ENCODE measurements around the gene LYPD6.

LYPD6 gene

GRCh38 chr2:149394864-149395263 is 64.5 kb downstream of the LYPD6 start:
- Histone ChIP-seq H2AFZ (ENCODE audit: low read depth, low read length) (no peak overlapping the region), H3K9ac (ENCODE audit: low read depth, low read length) (no peak overlapping the region), H3K4me2 (ENCODE audit: insufficient read depth, low read length) (no peak overlapping the region), H3K4me1 (ENCODE audit: insufficient read depth, low read length) (no peaks in the 10 kb centered on the region), H3K27ac (ENCODE audit: low read length) (no peak overlapping the region), H3K36me3 (ENCODE audit: insufficient read depth, low read length) (no peaks in the 10 kb centered on the region), H3K4me3 (ENCODE audit: low read depth in 1 of 2, low read length in 2 of 2) (no peak overlapping the region), H4K20me1 (ENCODE audit: insufficient read depth, low read length) (no peaks in the 10 kb centered on the region), H3K79me2 (ENCODE audit: insufficient read depth, low read length) (no peaks in the 10 kb centered on the region), H3K27me3 (ENCODE audit: insufficient read depth, low read length, poor library complexity) (no peaks in the 10 kb centered on the region), H3K9me3 (ENCODE audit: insufficient read depth, low read length, severe bottlenecking) (no peaks in the 10 kb centered on the region)
- no peak for DNase-seq
- ATAC-seq (ENCODE audit: insufficient read depth, low read depth) = no peak
- TF ChIP-seq EZH2 (IDR thresholded peaks at IDR 0.05; ENCODE audit: borderline replicate concordance, low read depth, low read length, severe bottlenecking) (no peak), CTCF (IDR thresholded peaks at IDR 0.05; ENCODE audit: borderline replicate concordance, extremely low read depth, low read length, poor library complexity, severe bottlenecking) (no peak)

- no peak for ATAC-seq (ENCODE audit: insufficient read depth, low read depth)
- Histone ChIP-seq H3K4me2 (ENCODE audit: insufficient read depth, low read length) (no peak overlapping the region), H3K79me2 (ENCODE audit: insufficient read depth, low read length) (no peaks in the 10 kb centered on the region), H3K36me3 (ENCODE audit: insufficient read depth, low read length) (no peaks in the 10 kb centered on the region), H3K9me3 (ENCODE audit: insufficient read depth, low read length, severe bottlenecking) (no peaks in the 10 kb centered on the region), H3K27ac (ENCODE audit: low read length) (no peak overlapping the region), H3K9ac (ENCODE audit: low read depth, low read length) (no peak overlapping the region), H3K4me1 (ENCODE audit: insufficient read depth, low read length) (no peaks in the 10 kb centered on the region), H3K27me3 (ENCODE audit: insufficient read depth, low read length, poor library complexity) (no peaks in the 10 kb centered on the region), H3K4me3 (ENCODE audit: low read depth in 1 of 2, low read length in 2 of 2) (no peak overlapping the region), H2AFZ (ENCODE audit: low read depth, low read length) (no peak overlapping the region), H4K20me1 (ENCODE audit: insufficient read depth, low read length) (no peaks in the 10 kb centered on the region)
- no peak for DNase-seq
- no peak for TF ChIP-seq EZH2 (IDR thresholded peaks at IDR 0.05; ENCODE audit: borderline replicate concordance, low read depth, low read length, severe bottlenecking)
- TF ChIP-seq CTCF (IDR thresholded peaks at IDR 0.05; ENCODE audit: borderline replicate concordance, extremely low read depth, low read length, poor library complexity, severe bottlenecking) = no peak
Measured at GRCh38 chr2:149399934-149400615, 69.7 kb downstream of the LYPD6 start.

- no peaks in the 10 kb centered on the region for H3K79me2 ChIP-seq (ENCODE audit: insufficient read depth, low read length)
- H3K4me2 ChIP-seq (ENCODE audit: insufficient read depth, low read length) = no peak overlapping the region
- H3K4me1 ChIP-seq (ENCODE audit: insufficient read depth, low read length) = no peaks in the 10 kb centered on the region
- H3K27me3 ChIP-seq (ENCODE audit: insufficient read depth, low read length, poor library complexity) = no peaks in the 10 kb centered on the region
- TF ChIP-seq CTCF (IDR thresholded peaks at IDR 0.05; ENCODE audit: borderline replicate concordance, extremely low read depth, low read length, poor library complexity, severe bottlenecking) = no peak
- TF ChIP-seq EZH2 (IDR thresholded peaks at IDR 0.05; ENCODE audit: borderline replicate concordance, low read depth, low read length, severe bottlenecking) = no peak
- no peak overlapping the region for H3K9ac ChIP-seq (ENCODE audit: low read depth, low read length)
- no peaks in the 10 kb centered on the region for H3K36me3 ChIP-seq (ENCODE audit: insufficient read depth, low read length)
- H2AFZ ChIP-seq (ENCODE audit: low read depth, low read length) = no peak overlapping the region
- H3K4me3 ChIP-seq (ENCODE audit: low read depth in 1 of 2, low read length in 2 of 2) = no peak overlapping the region
- H4K20me1 ChIP-seq (ENCODE audit: insufficient read depth, low read length) = no peaks in the 10 kb centered on the region
- no peak for ATAC-seq (ENCODE audit: insufficient read depth, low read depth)
- no peak for DNase-seq
- H3K27ac ChIP-seq (ENCODE audit: low read length) = no peak overlapping the region
- no peaks in the 10 kb centered on the region for H3K9me3 ChIP-seq (ENCODE audit: insufficient read depth, low read length, severe bottlenecking)
Measured at GRCh38 chr2:149400997-149401396, 70.6 kb downstream of the LYPD6 start.
